Hematopoietic multipotent progenitor cell (in vitro differentiated cells): ENCODE measurements around the gene PARD6G. TPM values are rescaled to one million over a fixed set of nuclear protein-coding genes. Genes with fewer than 3 reads are reported as not detected.

Experiments
- DNase-seq, 3 donors: peaks; one replicate each; pipeline ENCODE4 v3.0.0-alpha.2; 2011 to 2015; ENCODE audit warnings: low read depth in 2 of 3, low spot score in 2 of 3
- total RNA-seq: library from RNA; depleted of rRNA; stranded (reverse); fragments of >200 nt; gene quantifications from one replicate; pipeline ENCODE4 v1.2.3, GENCODE V29; 2012

PARD6G gene
- total RNA-seq, 1 donor, result under 0.01 TPM

DNA sequence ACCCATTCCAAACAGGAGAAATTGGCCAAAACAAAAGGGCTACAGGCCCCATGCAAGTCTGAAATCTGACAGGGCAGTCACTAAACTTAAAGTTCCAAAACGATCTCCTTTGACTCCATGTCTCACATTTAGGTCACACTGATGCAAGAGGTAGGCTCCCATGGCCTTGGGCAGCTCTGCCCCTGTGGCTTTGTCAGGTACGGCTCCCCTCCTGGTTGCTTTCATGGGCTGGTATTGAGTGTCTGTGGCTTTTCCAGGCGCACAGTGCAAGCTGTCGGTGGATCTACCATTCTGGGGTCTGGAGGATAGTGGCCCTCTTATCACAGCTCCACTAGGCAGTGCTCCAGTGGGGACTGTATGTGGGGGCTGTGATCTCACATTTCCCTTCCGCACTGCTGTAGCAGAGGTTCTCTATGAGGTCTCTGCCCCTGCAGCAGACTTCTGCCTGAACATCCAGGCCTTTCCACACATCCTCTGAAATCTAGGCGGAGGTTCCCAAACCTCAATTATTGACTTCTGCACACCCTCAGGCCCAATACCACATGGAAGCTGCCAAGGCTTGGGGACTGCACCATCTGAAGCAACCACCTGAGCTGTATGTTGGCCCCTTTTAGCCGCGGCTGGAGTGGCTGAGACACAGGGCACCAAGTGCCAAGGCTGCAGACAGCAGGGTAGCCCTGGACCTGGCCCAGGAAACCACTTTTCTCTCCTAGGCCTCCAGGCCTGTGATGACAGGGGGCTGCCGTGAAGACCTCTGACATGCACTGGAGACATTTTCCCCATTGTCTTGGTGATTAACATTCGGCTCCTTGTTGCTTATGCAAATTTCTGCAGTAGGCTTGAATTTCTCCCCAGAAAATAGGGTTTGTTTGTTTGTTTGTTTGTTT is 28.7 kb downstream of the PARD6G start:
- DNase-seq, result no peak

GRCh38 chr18:80213182-80213581 is 34.1 kb downstream of the PARD6G start:
- DNase-seq, result no peak

- DNase-seq, result no peak
Observed at GRCh38 chr18:80210312-80211083, 36.8 kb downstream of the PARD6G start.

DNA sequence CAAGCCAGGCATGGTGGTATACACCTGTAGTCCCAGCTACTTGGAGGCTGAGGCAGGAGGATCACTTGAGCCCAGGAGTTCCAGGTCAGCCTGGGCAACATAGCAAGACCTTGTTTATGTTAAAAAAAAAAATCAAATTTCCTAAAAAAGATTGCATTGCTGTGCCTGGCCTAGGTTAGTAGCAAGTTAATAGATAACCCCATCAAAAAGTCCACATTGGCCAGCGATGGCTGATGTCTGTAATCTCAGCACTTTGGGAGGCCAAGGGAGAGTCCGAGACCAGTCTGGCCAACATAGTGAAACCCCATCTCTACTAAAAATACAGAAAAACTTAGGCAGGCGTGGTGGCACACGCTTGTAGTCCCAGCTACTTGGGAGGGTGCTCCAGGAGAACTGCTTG is 38.7 kb downstream of the PARD6G start:
- no peak for DNase-seq

DNA sequence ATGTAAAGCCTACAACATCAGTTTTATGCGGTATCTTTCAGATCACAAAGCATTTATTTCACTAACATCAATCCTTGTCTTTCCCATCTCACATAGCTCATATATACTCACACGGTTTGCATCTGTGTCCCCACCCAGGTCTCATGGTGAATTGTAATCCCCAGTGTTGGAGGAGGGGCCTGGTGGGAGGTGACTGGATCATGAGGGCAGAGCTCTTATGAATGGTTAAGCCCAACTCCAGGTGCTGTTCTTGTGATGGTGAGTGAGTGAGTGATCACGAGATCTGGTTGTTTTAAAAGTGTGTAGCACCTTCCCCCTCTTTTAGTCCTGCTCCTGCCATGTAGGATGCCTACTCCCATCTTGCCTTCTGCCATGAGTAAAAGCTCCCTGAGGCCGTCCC is 42.0 kb downstream of the PARD6G start:
- no peak for DNase-seq

- no peak for DNase-seq
Observed at GRCh38 chr18:80204142-80204541, 43.2 kb downstream of the PARD6G start.

GRCh38 chr18:80203249-80203648 is 44.1 kb downstream of the PARD6G start:
- DNase-seq, result no peak

DNA sequence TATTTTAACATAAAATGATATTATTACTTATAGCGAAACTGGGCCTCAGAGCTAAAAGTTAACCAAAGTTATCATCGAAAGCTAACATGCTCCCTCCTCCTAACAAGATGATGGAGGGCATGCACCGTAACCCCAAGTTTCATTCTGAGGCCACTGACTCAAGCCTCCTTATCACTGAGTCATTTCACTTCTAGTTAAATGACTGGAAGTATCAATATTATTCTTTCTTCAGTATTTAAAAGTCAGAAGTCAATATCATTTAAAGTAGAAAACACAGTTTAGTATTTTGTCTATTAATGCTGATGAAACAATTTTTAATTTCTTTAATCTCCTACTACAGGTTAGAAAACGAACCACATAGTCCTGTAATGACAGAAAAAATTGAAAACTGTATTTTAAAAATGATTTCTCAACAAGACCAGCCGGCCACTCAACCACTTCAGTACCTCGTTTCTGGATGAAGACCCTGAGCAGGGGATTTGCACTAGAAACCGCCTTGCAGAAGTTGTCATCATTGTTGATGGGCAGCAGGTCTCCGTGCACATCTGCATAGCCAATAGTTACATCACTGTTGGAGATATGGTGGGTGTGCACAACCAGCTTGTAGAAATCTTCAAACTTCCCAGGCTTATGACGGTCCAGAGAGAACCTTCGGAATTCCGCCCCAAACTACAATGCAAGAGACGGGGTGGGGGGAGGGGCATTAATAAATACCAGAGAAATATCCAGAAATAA is 44.9 kb downstream of the PARD6G start:
- no peak for DNase-seq

GRCh38 chr18:80201739-80202138 is 45.6 kb downstream of the PARD6G start:
- DNase-seq, result no peak

DNA sequence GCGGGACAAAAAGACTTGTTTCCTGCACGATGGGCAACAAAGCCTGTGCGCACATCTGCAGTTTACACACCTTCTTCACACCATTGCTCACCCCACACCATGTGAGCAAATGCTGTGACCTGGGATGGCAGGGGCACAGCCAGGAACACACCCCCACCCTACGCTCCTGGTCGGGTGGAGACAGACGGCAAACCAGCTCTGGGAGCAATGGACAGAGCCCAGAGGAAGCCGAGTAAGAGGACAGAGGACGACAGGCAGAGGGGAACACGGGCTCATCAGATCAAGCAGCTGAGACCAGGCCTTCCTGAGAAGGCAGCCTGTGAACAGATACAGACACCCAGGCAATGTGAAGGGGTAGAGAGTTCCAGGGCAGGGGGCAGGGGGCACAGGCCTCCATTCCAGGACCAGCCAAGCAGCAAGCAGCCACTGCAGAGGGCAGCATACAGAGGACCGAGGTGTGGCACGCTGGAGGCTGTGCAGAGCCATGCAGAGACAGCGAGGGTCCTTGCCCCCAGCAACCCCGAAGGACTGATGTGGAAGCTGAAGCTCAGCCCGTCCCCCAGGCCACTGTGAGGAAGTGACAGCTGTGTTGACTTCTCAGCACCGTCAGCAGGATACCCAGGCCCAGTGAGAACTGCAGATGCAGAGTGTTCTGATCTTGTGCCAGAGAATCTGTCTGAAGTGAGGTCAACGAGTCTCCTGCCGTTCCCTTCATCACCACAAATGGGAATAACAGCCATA is 46.2 kb downstream of the PARD6G start:
- no peak for DNase-seq

DNA sequence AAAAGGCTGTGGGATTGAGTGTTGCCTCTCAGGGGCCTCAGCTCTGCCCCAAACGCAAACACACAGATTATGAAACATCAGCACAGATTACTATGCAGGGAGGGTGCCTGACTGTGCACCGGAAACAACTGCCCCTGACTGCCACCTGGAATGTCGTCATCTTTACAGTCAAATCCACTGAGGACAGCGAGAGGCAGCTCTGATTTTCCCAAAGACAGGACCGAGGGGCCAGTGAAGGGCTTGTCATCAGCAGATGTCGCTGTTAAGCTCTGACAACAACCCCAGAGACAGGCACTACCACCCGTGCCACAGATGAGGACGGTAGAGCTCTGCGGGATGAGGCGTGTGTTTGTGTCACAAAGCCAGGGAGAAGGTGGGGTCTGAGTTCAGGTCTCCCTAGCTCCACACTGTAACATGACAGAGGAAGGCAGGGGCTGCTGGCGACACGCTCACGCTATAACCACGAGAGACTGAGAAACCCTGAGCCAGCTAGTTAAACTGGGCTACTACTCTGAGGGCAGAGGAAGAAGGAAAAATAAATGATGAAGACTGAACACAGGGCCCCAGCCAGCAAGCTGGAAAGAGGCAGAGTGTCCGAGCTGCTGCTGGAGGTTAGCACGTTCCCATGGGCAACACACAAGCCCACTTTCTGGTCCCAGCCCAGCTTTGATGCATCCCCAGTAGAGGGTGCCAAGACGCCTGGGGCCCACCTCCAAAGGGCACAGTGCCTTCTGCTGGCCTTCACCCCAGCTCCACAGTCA is 47.0 kb downstream of the PARD6G start:
- DNase-seq, result no peak

GRCh38 chr18:80198994-80199748 is 48.1 kb downstream of the PARD6G start:
- DNase-seq, result no peak

GRCh38 chr18:80198391-80198790 is 48.9 kb downstream of the PARD6G start:
- DNase-seq, result no peak

GRCh38 chr18:80197528-80197927 is 49.8 kb downstream of the PARD6G start:
- DNase-seq, result no peak

DNA sequence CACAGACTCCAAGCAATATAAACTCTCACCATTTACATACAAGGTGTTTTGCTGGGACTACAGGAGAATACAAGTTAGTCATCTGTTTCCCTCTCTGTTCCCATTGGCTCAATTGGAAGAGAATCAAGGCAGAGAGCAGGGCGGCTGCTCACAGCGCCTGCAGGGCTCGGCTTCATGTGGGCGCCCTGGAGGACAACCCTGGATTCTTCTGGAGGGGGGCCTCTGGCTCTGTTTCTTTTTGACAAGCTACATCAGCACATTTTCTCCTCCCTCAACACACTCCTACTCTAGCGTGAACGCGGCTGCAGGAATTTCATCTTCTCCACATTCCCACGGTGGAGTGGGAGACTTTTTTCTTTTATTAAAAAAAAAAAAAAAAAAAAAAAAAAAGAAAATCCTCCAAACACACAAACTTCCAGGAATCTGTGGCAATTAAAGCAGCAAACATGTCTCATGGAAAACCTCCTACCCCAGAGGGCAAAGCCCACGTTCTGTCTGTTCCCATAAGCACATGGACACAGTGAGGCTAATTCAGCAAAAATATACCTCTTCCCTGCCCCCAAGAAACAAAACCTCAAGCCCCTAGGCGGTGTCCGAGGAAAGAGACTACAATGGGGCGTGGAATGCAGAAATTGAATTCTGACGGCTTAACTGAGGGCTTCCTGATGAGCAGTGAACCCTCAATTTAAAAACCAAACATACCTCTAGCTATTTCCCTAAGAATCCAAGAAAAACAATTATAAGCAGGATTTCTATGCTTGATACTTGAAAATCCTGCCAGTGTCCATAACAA is 50.6 kb downstream of the PARD6G start:
- no peak for DNase-seq

DNA sequence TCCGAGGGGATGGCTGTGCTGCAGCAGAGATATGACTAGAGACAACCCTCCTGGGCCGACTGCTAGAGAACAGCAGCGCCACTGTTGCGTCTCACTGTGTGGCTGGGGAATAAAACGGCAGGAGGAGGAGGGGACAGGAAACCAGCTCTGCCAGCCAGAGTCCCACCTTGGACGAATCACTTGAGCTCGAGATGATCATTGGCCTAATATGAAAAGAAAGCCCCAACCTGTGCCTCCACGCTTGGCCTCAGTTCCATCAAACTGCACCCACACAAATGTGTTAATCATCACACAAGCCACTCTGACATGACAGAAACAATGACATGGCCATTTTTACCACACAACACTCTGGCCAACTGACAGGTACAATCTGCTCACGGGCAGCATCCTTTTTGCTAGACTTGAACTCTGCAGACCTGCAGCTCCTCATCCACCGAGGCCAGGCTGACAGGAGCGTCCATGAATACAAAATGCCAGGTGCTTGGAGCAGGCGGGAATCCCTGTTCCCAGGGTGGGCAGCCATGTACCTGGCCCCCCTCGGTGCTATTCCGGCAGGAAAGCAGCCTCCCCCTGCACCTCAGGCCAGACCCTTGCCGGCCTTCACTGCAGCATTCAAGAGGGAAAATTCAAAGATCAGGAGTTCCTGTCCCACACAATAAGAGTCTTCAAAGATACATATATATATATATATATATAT is 52.3 kb downstream of the PARD6G start:
- no peak for DNase-seq

DNA sequence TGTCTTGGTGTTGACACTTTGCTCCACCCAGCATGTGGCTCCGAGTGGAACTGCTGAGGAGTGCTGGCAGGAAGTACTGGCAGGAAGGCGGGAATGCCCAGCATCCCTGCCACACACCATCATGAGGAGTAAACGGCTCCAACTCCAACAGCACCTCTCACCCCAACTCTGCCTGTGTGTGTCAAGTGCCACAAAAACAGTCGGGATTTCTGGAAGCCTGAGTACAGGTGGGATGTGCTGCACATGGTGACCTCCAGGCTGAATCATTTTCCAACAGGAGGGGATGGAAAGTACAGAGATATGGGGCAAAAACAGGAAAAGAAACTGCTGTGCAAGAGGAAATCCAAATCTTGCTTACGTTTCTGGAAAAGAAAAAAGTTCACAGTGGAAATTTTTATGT is 53.6 kb downstream of the PARD6G start:
- no peak for DNase-seq
